Gastrocnemius medialis (tissue), 4 donors: ENCODE results near the gene DALRD3.

Source experiments
- CTCF ChIP-seq, 5 experiments: fragments of 450-650 bp in 3 of 5; fragments of 200-600 bp in 2 of 5; sonication (generic) in 2 of 5; IDR thresholded peaks in 4 of 5; conservative IDR thresholded peaks in 1 of 5; 1 replicate in 4 of 5; 2 replicates in 1 of 5; pipeline ENCODE4 v1.5.1; 2016 to 2019; ENCODE audit warnings: antibody characterized with exemption in 5 of 5, mild to moderate bottlenecking in 3 of 5, moderate library complexity in 3 of 5
- POLR2A ChIP-seq, 2 donors: fragments of 450-650 bp; IDR thresholded peaks; one replicate each; pipeline ENCODE4 v1.6.1; 2017; ENCODE audit warnings: antibody characterized with exemption in 2 of 2, mild to moderate bottlenecking in 2 of 2, moderate library complexity in 2 of 2

- TF ChIP-seq CTCF (IDR thresholded peaks at IDR 0.05 in 4 of 5, conservative IDR thresholded peaks at IDR 0.05 in 1 of 5) (no peak), POLR2A (IDR thresholded peaks at IDR 0.05) (no peak)
These were observed 8.2 kb upstream of the DALRD3 start for GRCh38 chr3:49026536-49026935.
